Karpas-422 (cell line): ENCODE measurements around the gene RXFP3. TPM values are rescaled to one million over a fixed set of nuclear protein-coding genes. Genes with fewer than 3 reads are reported as not detected.
"Not testable (repeated sequence)": the region's sequence is repeated elsewhere in the genome, so short reads cannot be mapped to it uniquely, and the experiment has no call there.

ENCODE experiments used
- DNase-seq: peaks from one replicate; pipeline ENCODE4 v3.0.0-alpha.2; 2015
- H2AFZ ChIP-seq: fragments of 200-600 bp; sonication (generic); 2 replicates; pipeline ENCODE4 v1.6.1; 2014; ENCODE audit warnings: antibody characterized with exemption, low read length, mixed read lengths
- H3K27ac ChIP-seq: fragments of 200-600 bp; sonication (generic); 2 replicates; pipeline ENCODE4 v1.5.1; 2014; ENCODE audit warnings: mild to moderate bottlenecking, low read length, moderate library complexity
- H3K27me3 ChIP-seq: fragments of 200-600 bp; sonication (generic); 2 replicates; pipeline ENCODE4 v1.6.1; 2014; ENCODE audit warnings: low read length, mixed read lengths
- H3K36me3 ChIP-seq: fragments of 200-600 bp; sonication (generic); 2 replicates; pipeline ENCODE4 v1.6.1; 2014; ENCODE audit warnings: low read length, mixed read lengths; ENCODE audit not compliant: insufficient read depth
- H3K4me1 ChIP-seq: fragments of 200-600 bp; sonication (generic); 2 replicates; pipeline ENCODE4 v1.6.1; 2014; ENCODE audit warnings: mild to moderate bottlenecking, low read length, mixed read lengths
- H3K4me2 ChIP-seq: fragments of 200-600 bp; sonication (generic); 2 replicates; pipeline ENCODE4 v1.6.1; 2014; ENCODE audit warnings: low read length, low read depth, mild to moderate bottlenecking; ENCODE audit not compliant: poor library complexity, severe bottlenecking
- H3K4me3 ChIP-seq: fragments of 200-600 bp; sonication (generic); 2 replicates; pipeline ENCODE4 v1.5.1; 2014; ENCODE audit warnings: mild to moderate bottlenecking, antibody characterized with exemption, low read length, mixed read lengths
- H3K79me2 ChIP-seq: fragments of 200-600 bp; sonication (generic); 2 replicates; pipeline ENCODE4 v1.6.1; 2014; ENCODE audit warnings: mild to moderate bottlenecking, low read length, mixed read lengths
- H3K9ac ChIP-seq: fragments of 200-600 bp; sonication (generic); 2 replicates; pipeline ENCODE4 v1.6.0; 2014; ENCODE audit warnings: low read length
- H3K9me2 ChIP-seq: fragments of 200-600 bp; sonication (generic), shearing (Covaris generic); replicated peaks from 2 replicates; pipeline ENCODE4 v1.6.0; 2014; ENCODE audit warnings: mild to moderate bottlenecking, low read length, moderate library complexity; ENCODE audit not compliant: insufficient read depth
- H3K9me3 ChIP-seq: fragments of 300-700, 200-600 bp; sonication (generic); 2 replicates; pipeline ENCODE4 v1.6.1; 2014; ENCODE audit warnings: low read length, mixed read lengths
- H4K20me1 ChIP-seq: fragments of 200-600 bp; sonication (generic); 2 replicates; pipeline ENCODE4 v1.6.1; 2014; ENCODE audit warnings: mild to moderate bottlenecking, antibody characterized with exemption, low read length, low read depth; ENCODE audit not compliant: insufficient read depth
- total RNA-seq: library from RNA; depleted of rRNA; stranded (reverse); fragments of >200 nt; shearing (Covaris generic); gene quantifications from 2 replicates; pipeline ENCODE4 v1.2.3, GENCODE V29; 2014; ENCODE audit warnings: low replicate concordance

Gene RXFP3
- total RNA-seq, 1 experiment from 2014 or later: not detected

DNA sequence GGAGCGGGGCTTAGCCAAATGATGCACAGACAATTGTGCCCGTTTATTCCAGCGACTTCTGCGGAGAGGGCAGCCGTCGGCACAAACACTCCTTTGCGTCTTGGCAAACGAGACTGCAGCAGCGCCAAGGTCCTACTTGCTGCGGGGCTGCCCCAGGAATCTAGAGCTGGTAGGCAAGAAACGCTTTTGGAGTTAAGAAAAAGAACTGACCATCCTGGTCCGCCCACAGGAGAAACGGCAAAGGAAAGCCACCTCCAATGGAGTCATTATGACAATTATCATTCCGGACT is 2.3 kb downstream of the RXFP3 start:
- Histone ChIP-seq H3K9ac (no peak overlapping the region), H3K27ac (no peak overlapping the region), H2AFZ (no peak overlapping the region), H3K9me3 (no peaks in the 10 kb centered on the region), H3K4me1 (no peaks in the 10 kb centered on the region), H3K4me2 (no peak overlapping the region), H3K27me3 (no peaks in the 10 kb centered on the region), H3K9me2 (no peaks in the 10 kb centered on the region), H3K36me3 (no peaks in the 10 kb centered on the region), H3K79me2 (no peaks in the 10 kb centered on the region), H4K20me1 (no peaks in the 10 kb centered on the region), H3K4me3 (no peak overlapping the region)
- no peak for DNase-seq

DNA sequence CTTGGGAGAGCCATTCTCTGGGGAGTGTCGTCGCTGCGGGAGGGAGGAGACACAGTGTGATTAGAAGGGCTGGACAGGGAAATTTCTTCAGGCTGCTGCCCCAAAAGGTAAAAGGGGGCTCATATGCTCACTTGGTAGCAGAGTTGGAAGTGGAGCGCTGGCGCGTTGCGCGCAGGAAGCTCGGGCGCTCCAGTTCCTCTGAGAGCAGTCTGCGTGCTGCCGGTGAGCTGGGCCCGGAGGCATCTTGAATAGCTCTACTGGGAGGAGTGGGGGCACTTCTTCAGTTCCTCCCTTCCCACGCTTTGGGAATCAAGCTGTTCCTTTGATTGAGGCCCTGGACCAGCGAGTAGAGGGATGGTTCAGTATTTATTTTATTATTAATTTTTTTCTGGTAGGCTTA is 2.7 kb downstream of the RXFP3 start:
- no peak overlapping the region for H3K27ac ChIP-seq
- H4K20me1 ChIP-seq: no peaks in the 10 kb centered on the region
- H2AFZ ChIP-seq: no peak overlapping the region
- no peaks in the 10 kb centered on the region for H3K9me2 ChIP-seq
- H3K79me2 ChIP-seq: no peaks in the 10 kb centered on the region
- no peak overlapping the region for H3K4me3 ChIP-seq
- H3K27me3 ChIP-seq: no peaks in the 10 kb centered on the region
- no peak overlapping the region for H3K9ac ChIP-seq
- DNase-seq: no peak
- no peaks in the 10 kb centered on the region for H3K36me3 ChIP-seq
- no peaks in the 10 kb centered on the region for H3K9me3 ChIP-seq
- H3K4me1 ChIP-seq: no peaks in the 10 kb centered on the region
- no peak overlapping the region for H3K4me2 ChIP-seq

DNA sequence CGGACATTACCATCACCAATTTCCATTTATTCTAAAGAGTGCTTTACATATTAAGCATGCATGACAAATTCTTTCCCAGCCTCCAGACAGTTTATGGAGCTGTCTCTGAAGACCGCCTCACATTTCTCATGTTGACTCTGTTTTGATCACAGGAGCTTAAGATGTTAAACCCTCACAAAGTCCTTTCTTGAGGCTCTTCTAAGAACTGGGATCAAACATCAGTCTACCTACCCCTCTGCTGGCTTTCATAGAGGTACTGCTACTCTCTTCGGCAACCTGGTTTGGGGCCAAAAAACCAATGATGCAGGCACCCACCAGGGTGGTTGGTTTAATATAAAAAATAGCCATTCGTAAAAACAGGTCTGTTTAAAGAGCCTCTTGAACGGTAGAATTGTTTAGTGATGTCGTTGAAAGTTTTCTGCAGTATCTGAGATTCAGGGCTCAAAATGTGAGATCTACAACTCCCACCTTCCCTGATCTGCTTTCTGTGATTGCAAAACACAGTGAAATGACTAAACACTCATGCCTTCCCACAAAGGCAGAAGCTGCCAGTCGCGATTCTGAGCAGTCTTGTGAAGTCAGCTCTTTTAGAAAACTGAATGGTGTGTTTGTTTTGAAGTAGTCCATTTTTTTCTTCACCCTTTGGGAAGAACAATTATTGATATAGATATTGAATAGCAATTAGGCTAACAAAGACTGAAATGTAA is 3.5 kb downstream of the RXFP3 start:
- Histone ChIP-seq H3K9me3 (no peaks in the 10 kb centered on the region), H3K27ac (no peak overlapping the region), H3K36me3 (no peaks in the 10 kb centered on the region), H4K20me1 (no peaks in the 10 kb centered on the region), H2AFZ (no peak overlapping the region), H3K9ac (no peak overlapping the region), H3K4me3 (no peak overlapping the region), H3K9me2 (no peaks in the 10 kb centered on the region), H3K4me2 (no peak overlapping the region), H3K4me1 (no peaks in the 10 kb centered on the region), H3K79me2 (no peaks in the 10 kb centered on the region), H3K27me3 (no peaks in the 10 kb centered on the region)
- no peak for DNase-seq

DNA sequence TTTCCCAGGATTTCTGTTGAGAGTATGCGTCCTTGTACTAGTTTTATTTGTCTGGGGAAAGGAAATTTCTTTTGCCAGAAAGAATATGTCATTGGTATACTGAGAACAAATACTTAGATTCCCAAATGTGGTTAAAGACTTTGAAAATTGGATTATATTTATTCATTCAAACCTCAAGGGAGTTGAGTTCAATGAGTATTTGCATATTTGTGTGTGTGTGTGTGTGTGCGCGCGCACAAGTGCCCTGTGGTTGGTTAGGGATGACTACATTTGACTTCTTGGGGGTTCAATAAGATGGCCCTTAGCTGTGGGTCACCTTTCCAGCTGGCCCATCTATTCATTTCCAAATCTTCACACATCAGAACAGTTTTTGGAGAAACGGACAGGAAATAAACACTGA is 4.9 kb downstream of the RXFP3 start:
- H3K4me3 ChIP-seq: no peak overlapping the region
- no peak overlapping the region for H2AFZ ChIP-seq
- no peaks in the 10 kb centered on the region for H3K4me1 ChIP-seq
- H3K36me3 ChIP-seq: no peaks in the 10 kb centered on the region
- no peaks in the 10 kb centered on the region for H3K9me3 ChIP-seq
- DNase-seq: no peak
- H3K9ac ChIP-seq: no peak overlapping the region
- H3K27ac ChIP-seq: no peak overlapping the region
- H3K79me2 ChIP-seq: no peaks in the 10 kb centered on the region
- no peak overlapping the region for H3K4me2 ChIP-seq
- H3K9me2 ChIP-seq: no peaks in the 10 kb centered on the region
- H3K27me3 ChIP-seq: no peaks in the 10 kb centered on the region
- no peaks in the 10 kb centered on the region for H4K20me1 ChIP-seq

DNA sequence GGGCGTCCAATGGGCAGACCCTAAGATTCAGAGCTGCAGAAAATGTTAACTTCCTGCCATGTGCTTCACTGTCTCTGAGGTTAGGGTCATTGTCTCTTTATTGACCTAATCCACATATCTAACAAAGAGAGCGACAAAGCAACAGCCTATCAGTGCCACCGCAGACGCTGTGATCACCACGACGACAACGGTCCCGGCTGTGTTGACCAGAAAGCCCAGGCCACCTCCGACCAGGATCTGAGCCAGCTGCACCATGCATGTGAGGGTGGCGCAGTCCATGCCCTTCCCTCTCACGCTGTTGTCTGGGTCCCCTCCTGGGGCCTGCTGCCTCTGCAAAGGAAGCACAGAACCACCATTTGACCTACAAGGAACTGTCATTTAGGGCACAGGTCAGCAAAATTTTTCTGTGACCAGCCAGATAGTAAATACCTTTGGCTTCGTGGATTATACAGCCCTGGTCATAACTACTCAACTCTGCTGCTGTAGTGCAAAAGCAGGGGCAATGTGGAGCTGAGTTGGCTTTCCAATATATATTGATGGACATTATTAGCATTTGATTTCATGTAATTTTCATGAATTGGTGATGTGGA is 8.5 kb downstream of the RXFP3 start:
- Histone ChIP-seq H3K4me3 (no peak overlapping the region), H4K20me1 (no peaks in the 10 kb centered on the region), H3K4me1 (no peaks in the 10 kb centered on the region), H3K36me3 (no peaks in the 10 kb centered on the region), H3K9ac (no peak overlapping the region), H3K79me2 (no peaks in the 10 kb centered on the region), H3K27ac (no peak overlapping the region), H2AFZ (no peak overlapping the region), H3K9me3 (no peaks in the 10 kb centered on the region), H3K4me2 (no peak overlapping the region), H3K27me3 (no peaks in the 10 kb centered on the region), H3K9me2 (no peaks in the 10 kb centered on the region)
- DNase-seq: no peak

DNA sequence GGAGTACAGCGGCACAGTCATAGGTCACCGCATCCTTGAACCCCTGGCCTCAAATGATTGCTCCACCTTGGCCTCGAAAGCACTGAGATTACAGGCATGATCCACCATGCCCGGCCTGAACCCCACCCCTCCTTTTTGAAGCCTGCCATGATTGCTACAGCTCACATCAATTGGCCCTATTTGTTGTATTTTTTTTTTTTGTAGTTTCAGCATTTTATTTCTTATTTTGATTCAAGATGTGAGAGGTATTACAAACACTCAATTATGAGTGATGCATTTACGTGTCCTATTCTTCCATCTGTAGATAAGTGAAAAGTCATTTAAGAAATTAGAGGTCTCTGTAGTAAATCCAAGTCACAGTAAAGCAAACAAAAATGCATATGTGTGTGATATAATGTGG is 16.0 kb downstream of the RXFP3 start:
- H4K20me1 ChIP-seq, H3K9me3 ChIP-seq, H3K9ac ChIP-seq, H2AFZ ChIP-seq, DNase-seq, H3K27me3 ChIP-seq, H3K9me2 ChIP-seq, H3K4me1 ChIP-seq, H3K4me2 ChIP-seq, H3K36me3 ChIP-seq, H3K4me3 ChIP-seq, H3K27ac ChIP-seq, H3K79me2 ChIP-seq: not testable (repeated sequence)

DNA sequence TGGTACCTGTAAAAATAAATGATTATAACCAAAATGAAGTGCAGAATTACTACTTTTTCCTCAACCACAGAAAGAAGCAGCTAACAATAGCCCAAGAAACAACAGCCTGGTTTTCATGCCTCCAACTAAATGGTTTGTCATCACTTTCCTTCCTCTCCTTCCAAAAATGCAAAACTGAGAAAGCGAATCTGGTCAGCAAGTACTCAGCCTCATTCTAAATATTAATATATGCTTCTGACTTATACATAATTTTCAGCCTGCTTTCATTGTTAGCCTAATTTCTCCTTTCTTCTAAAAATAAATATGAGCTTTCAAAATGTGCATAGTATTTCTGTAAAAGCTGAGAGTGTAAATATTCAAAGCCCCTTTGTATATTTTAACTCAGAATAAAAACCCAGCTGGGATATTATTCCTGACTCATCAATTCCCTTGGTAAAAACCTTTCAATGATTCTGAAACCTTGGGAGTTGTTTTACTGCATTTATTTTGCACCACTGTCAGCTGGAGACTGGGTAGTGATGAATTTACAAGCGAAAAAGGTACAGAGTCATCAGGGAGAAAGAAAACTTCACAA is 21.5 kb downstream of the RXFP3 start:
- no peak overlapping the region for H3K9ac ChIP-seq
- no peaks in the 10 kb centered on the region for H3K9me2 ChIP-seq
- no peaks in the 10 kb centered on the region for H4K20me1 ChIP-seq
- no peaks in the 10 kb centered on the region for H3K4me1 ChIP-seq
- H3K4me3 ChIP-seq: no peak overlapping the region
- H3K4me2 ChIP-seq: no peak overlapping the region
- H3K79me2 ChIP-seq: no peaks in the 10 kb centered on the region
- H3K27ac ChIP-seq: no peak overlapping the region
- H2AFZ ChIP-seq: no peak overlapping the region
- H3K27me3 ChIP-seq: no peaks in the 10 kb centered on the region
- no peak for DNase-seq
- no peaks in the 10 kb centered on the region for H3K9me3 ChIP-seq
- H3K36me3 ChIP-seq: no peaks in the 10 kb centered on the region

DNA sequence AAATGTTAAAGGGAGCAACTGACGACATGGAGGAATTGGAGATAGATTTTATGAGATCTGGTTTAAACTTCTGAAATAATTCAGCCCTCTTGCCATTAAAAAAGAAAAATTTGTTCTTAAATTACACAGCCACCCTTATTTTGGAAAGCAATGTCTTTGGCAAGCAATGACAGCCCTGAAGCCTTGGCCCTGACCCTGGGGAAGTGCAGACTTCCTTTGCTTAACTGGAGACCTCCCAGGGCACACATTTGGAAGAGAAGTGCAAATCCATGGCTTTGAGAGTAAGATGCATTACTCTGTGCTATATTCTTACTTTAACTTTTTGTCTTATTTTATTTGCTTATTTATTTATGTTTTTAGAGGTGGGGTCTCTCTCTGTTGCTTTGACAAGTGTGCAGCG is 22.0 kb downstream of the RXFP3 start:
- Histone ChIP-seq H3K4me2 (no peak overlapping the region), H3K9me3 (no peaks in the 10 kb centered on the region), H4K20me1 (no peaks in the 10 kb centered on the region), H2AFZ (no peak overlapping the region), H3K9ac (no peak overlapping the region), H3K27me3 (no peaks in the 10 kb centered on the region), H3K27ac (no peak overlapping the region), H3K4me1 (no peaks in the 10 kb centered on the region), H3K79me2 (no peaks in the 10 kb centered on the region), H3K4me3 (no peak overlapping the region), H3K9me2 (no peaks in the 10 kb centered on the region), H3K36me3 (no peaks in the 10 kb centered on the region)
- no peak for DNase-seq
